HG03460 (cell line): Measurements from ENCODE around the gene CDK5RAP3.
"Not testable (repeated sequence)": the region's sequence is repeated elsewhere in the genome, so short reads cannot be mapped to it uniquely, and the experiment has no call there.

Source experiments
- ATAC-seq: cut with Tn5 transposase; IDR thresholded peaks from one replicate; pipeline ENCODE4 v1.9.1; 2021; ENCODE audit not compliant: unreplicated experiment

CDK5RAP3 gene

GRCh38 chr17:47973541-47973940, 2.6 kb downstream of the CDK5RAP3 start:
- ATAC-seq: no peak

- no peak for ATAC-seq
Observed at GRCh38 chr17:47975189-47975822, 4.4 kb downstream of the CDK5RAP3 start.

- ATAC-seq: no peak
Observed at GRCh38 chr17:47975823-47976205, 4.9 kb downstream of the CDK5RAP3 start.

GRCh38 chr17:47978324-47978723, 7.4 kb downstream of the CDK5RAP3 start:
- no peak for ATAC-seq

GRCh38 chr17:47980541-47980940, 9.6 kb downstream of the CDK5RAP3 start:
- no peak for ATAC-seq

GRCh38 chr17:47981462-47981861, 10.5 kb downstream of the CDK5RAP3 start:
- ATAC-seq: no peak

GRCh38 chr17:47982091-47982617, 11.2 kb downstream of the CDK5RAP3 start:
- no peak for ATAC-seq

- ATAC-seq: no peak
Observed at GRCh38 chr17:47982645-47983390, 11.9 kb downstream of the CDK5RAP3 start.

- ATAC-seq: no peak
Observed at GRCh38 chr17:47983492-47984223, 12.7 kb downstream of the CDK5RAP3 start.

GRCh38 chr17:47986520-47986919, 15.6 kb downstream of the CDK5RAP3 start:
- ATAC-seq: no peak

- ATAC-seq: no peak
Observed at GRCh38 chr17:47987240-47987835, 16.4 kb downstream of the CDK5RAP3 start.

GRCh38 chr17:47988445-47988844, 17.5 kb downstream of the CDK5RAP3 start:
- not testable (repeated sequence) for ATAC-seq

GRCh38 chr17:47989159-47989558, 18.2 kb downstream of the CDK5RAP3 start:
- no peak for ATAC-seq

GRCh38 chr17:47989700-47990099, 18.8 kb downstream of the CDK5RAP3 start:
- ATAC-seq: no peak

- no peak for ATAC-seq
Observed at GRCh38 chr17:47990962-47991731, 20.2 kb downstream of the CDK5RAP3 start.

GRCh38 chr17:47992216-47992615, 21.3 kb downstream of the CDK5RAP3 start:
- ATAC-seq: no peak

GRCh38 chr17:47993031-47993564, 22.2 kb downstream of the CDK5RAP3 start:
- no peak for ATAC-seq

GRCh38 chr17:47993964-47994363, 23.1 kb downstream of the CDK5RAP3 start:
- no peak for ATAC-seq

- ATAC-seq: no peak
Observed at GRCh38 chr17:47994724-47995123, 23.8 kb downstream of the CDK5RAP3 start.

- no peak for ATAC-seq
Observed at GRCh38 chr17:47995241-47995935, 24.5 kb downstream of the CDK5RAP3 start.
